GM12878 (cell line): Measurements from ENCODE around the gene TMEM225B.
"Not testable (repeated sequence)": the region's sequence is repeated elsewhere in the genome, so short reads cannot be mapped to it uniquely, and the experiment has no call there.

Experiments used
- CTCF ChIP-seq, 3 experiments: IDR thresholded peaks in 2 of 3; conservative IDR thresholded peaks in 1 of 3; 2 replicates each; pipeline ENCODE4 v1.5.1; 2011; ENCODE audit warnings: low read depth in 3 of 3, low read length in 3 of 3, mild to moderate bottlenecking in 3 of 3, control low read depth in 2 of 3, moderate library complexity in 2 of 3, inconsistent platforms in 1 of 3, mixed read lengths in 1 of 3; ENCODE audit not compliant: control insufficient read depth in 2 of 3, insufficient read depth in 1 of 3; ENCODE audit errors: extremely low read depth in 1 of 3
- POLR2A ChIP-seq: IDR thresholded peaks from 2 replicates; pipeline ENCODE4 v1.6.1; 2011; ENCODE audit warnings: low read depth, mild to moderate bottlenecking, low read length
- POLR2AphosphoS5 ChIP-seq: IDR thresholded peaks from 2 replicates; pipeline ENCODE4 v1.6.1; 2011; ENCODE audit warnings: mild to moderate bottlenecking, low read length, inconsistent platforms

DNA sequence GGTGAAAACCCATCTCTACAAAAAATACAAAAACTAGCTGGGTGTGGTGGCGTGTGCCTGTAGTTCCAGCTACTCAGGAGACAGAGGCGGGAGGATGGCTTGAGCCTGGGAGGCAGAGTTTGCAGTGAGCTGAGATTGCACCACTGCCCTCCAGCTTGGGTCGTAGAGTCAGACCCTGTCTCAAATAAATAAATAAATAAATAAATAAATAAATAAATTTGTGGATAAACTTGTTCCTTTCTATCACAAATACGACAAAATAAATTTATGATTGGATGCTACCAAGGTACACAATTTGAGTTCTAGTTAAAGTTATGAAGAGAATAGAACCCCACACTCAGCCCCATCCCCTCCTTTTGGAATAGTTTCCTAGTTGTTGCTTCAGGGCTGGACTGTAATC, 55.2 kb downstream of the TMEM225B start:
- not testable (repeated sequence) for TF ChIP-seq POLR2AphosphoS5; POLR2A; CTCF (IDR thresholded peaks at IDR 0.05 in 2 of 3, conservative IDR thresholded peaks at IDR 0.05 in 1 of 3; ENCODE audit: control insufficient read depth in 2 of 3, extremely low read depth in 1 of 3, insufficient read depth in 1 of 3, low read depth in 3 of 3, low read length in 3 of 3)
